ENCODE data around the gene MAMLD1.

GRCh38 chrX:150411656-150412055, 48.5 kb downstream of the MAMLD1 start:
- TF ChIP-seq SPI1 (IDR thresholded peaks at IDR 0.05; ENCODE audit: low read depth, low read length) = no peak
- TF ChIP-seq POLR2AphosphoS5 (IDR thresholded peaks at IDR 0.05; ENCODE audit: low read depth, low read length) = no peak
- TF ChIP-seq POLR2A (IDR thresholded peaks at IDR 0.05; ENCODE audit: low read depth, low read length) = no peak
- no peak for TF ChIP-seq TAF1 (IDR thresholded peaks at IDR 0.05; ENCODE audit: low read depth, low read length)
